Caco-2 (cell line): ENCODE measurements around the gene VSTM2L. TPM values are rescaled to one million over a fixed set of nuclear protein-coding genes. Genes with fewer than 3 reads are reported as not detected.

Experiments
- BruUV-seq: library from RNA; stranded (reverse); fragments of 400-500 nt; replicated peaks from 2 replicates; lab custom pipeline; 2021; lab: Mats Ljungman, UMichigan
- CTCF ChIA-PET: fragments of 300-600 bp; sonication (Branson Sonifier 250); formaldehyde crosslinking; loops from one replicate; lab custom pipeline; 2022; ENCODE audit warnings: antibody characterized with exemption; lab: Charles Lee
- POLR2A ChIA-PET: fragments of 300-600 bp; sonication (Branson Sonifier 250); formaldehyde crosslinking; loops from one replicate; lab custom pipeline; 2022; ENCODE audit warnings: antibody characterized with exemption; lab: Charles Lee
- DNase-seq, 2 experiments: peaks; one replicate each; pipeline versions ENCODE4 v3.0.0 to v3.0.0-alpha.2; 2020 to 2022
- H3K27me3 ChIP-seq: replicated peaks from 2 replicates; pipeline ENCODE4 v1.6.0; 2011; ENCODE audit warnings: low read length; ENCODE audit not compliant: control insufficient read depth, insufficient read depth
- H3K36me3 ChIP-seq: 2 replicates; pipeline ENCODE4 v1.5.1; 2011; ENCODE audit warnings: low read length; ENCODE audit not compliant: control insufficient read depth, insufficient read depth
- H3K4me1 ChIP-seq: fragments of 250-450 bp; sonication (Bioruptor Pico); 2 replicates; pipeline ENCODE4 v1.5.1; 2020; ENCODE audit warnings: mild to moderate bottlenecking
- H3K4me3 ChIP-seq: 2 replicates; pipeline ENCODE4 v1.5.1; 2011; ENCODE audit warnings: low read depth, mild to moderate bottlenecking, control low read depth, low read length
- H3K9me3 ChIP-seq: fragments of 250-450 bp; sonication (Bioruptor Pico); 2 replicates; pipeline ENCODE4 v1.5.1; 2020; ENCODE audit warnings: mild to moderate bottlenecking, moderate library complexity
- H3K27ac Mint-ChIP-seq: one replicate; pipeline ENCODE4 v1.8.0; 2022; ENCODE audit warnings: mixed read lengths; ENCODE audit not compliant: unreplicated experiment
- H3K27me3 Mint-ChIP-seq: one replicate; pipeline ENCODE4 v1.8.0; 2022; ENCODE audit warnings: mixed read lengths; ENCODE audit not compliant: insufficient read depth, unreplicated experiment
- H3K36me3 Mint-ChIP-seq: one replicate; pipeline ENCODE4 v1.8.0; 2022; ENCODE audit warnings: mild to moderate bottlenecking, mixed read lengths; ENCODE audit not compliant: insufficient read depth, unreplicated experiment
- H3K4me1 Mint-ChIP-seq: one replicate; pipeline ENCODE4 v1.8.0; 2022; ENCODE audit warnings: low read depth, mixed read lengths; ENCODE audit not compliant: unreplicated experiment
- H3K4me3 Mint-ChIP-seq: one replicate; pipeline ENCODE4 v1.8.0; 2022; ENCODE audit warnings: mild to moderate bottlenecking, moderate library complexity, mixed read lengths; ENCODE audit not compliant: unreplicated experiment
- H3K9me3 Mint-ChIP-seq: one replicate; pipeline ENCODE4 v1.8.0; 2022; ENCODE audit warnings: mixed read lengths; ENCODE audit not compliant: unreplicated experiment
- CTCF ChIP-seq, 2 experiments: fragments of 200-600 bp in 1 of 2; IDR thresholded peaks; 1 replicate in 1 of 2; 2 replicates in 1 of 2; pipeline versions ENCODE4 v1.5.1 to v1.8.0; 2011 to 2022; ENCODE audit warnings: antibody characterized with exemption in 1 of 2, control low read depth in 1 of 2, inconsistent platforms in 1 of 2, low read depth in 1 of 2, low read length in 1 of 2, mild to moderate bottlenecking in 1 of 2, moderate library complexity in 1 of 2; ENCODE audit not compliant: insufficient read depth in 1 of 2, severe bottlenecking in 1 of 2, unreplicated experiment in 1 of 2
- intact Hi-C: fragments of 100-400 bp; cut with micrococcal nuclease; formaldehyde crosslinking; loops from one replicate; pipeline ENCODE4 v1.10.0; 2022; ENCODE audit not compliant: unreplicated experiment
- total RNA-seq: library from RNA; stranded (reverse); gene quantifications from 2 replicates; pipeline ENCODE4 v1.2.3, GENCODE V29; 2022

VSTM2L gene
- total RNA-seq, 1 experiment from 2014 or later = not detected

- H3K9me3 ChIP-seq = peaks cover 10% of the 10 kb centered on the region
- peak in 1 of 2 experiments; percentile 48 for DNase-seq
- Mint-ChIP-seq H3K36me3 (no peaks in the 10 kb centered on the region), H3K4me3 (no peak overlapping the region), H3K9me3 (peaks cover 12% of the 10 kb centered on the region), H3K27me3 (peaks cover 2% of the 10 kb centered on the region), H3K27ac (no peak overlapping the region), H3K4me1 (no peaks in the 10 kb centered on the region)
- intact Hi-C loops = loop anchor here (5.0 kb wide), 1 partner anchor 49 kb away; no protein-coding TSS in a partner anchor
- no peak overlapping the region for H3K4me3 ChIP-seq
- H3K36me3 ChIP-seq = no peaks in the 10 kb centered on the region
- BruUV-seq = no TSS peak
- CTCF ChIA-PET = interaction anchor here (0.5 to 1.4 kb wide), 11 partner anchors 14 to 449 kb away, joined by 3 to 6 read pairs (median 4); no protein-coding TSS in a partner anchor
- no peaks in the 10 kb centered on the region for H3K27me3 ChIP-seq
- H3K4me1 ChIP-seq = no peaks in the 10 kb centered on the region
- POLR2A ChIA-PET = no interaction called here
- peak; percentile 40 for TF ChIP-seq CTCF (IDR thresholded peaks at IDR 0.05; ENCODE audit: insufficient read depth in 1 of 2, low read depth in 1 of 2, low read length in 1 of 2, severe bottlenecking in 1 of 2, unreplicated experiment in 1 of 2)
Observed at GRCh38 chr20:37943501-37944455, 40.9 kb downstream of the VSTM2L start.

GRCh38 chr20:37944456-37944981, 41.6 kb downstream of the VSTM2L start:
- no peaks in the 10 kb centered on the region for H3K27me3 ChIP-seq
- no peaks in the 10 kb centered on the region for H3K4me1 ChIP-seq
- Mint-ChIP-seq H3K4me3 (no peak overlapping the region), H3K9me3 (peaks cover 12% of the 10 kb centered on the region), H3K27me3 (peaks cover 2% of the 10 kb centered on the region), H3K4me1 (no peaks in the 10 kb centered on the region), H3K36me3 (no peaks in the 10 kb centered on the region), H3K27ac (no peak overlapping the region)
- POLR2A ChIA-PET = no interaction called here
- peaks cover 10% of the 10 kb centered on the region for H3K9me3 ChIP-seq
- H3K36me3 ChIP-seq = no peaks in the 10 kb centered on the region
- CTCF ChIA-PET = interaction anchor here (0.6 to 1.2 kb wide), 5 partner anchors 18 to 295 kb away, joined by 4 to 6 read pairs (median 4); no protein-coding TSS in a partner anchor
- no peak overlapping the region for H3K4me3 ChIP-seq
- DNase-seq = peak in 1 of 2 experiments; percentile 40
- intact Hi-C loops = loop anchor here (5.0 kb wide), 1 partner anchor 48 kb away; no protein-coding TSS in a partner anchor
- BruUV-seq = no TSS peak
- no peak for TF ChIP-seq CTCF (IDR thresholded peaks at IDR 0.05; ENCODE audit: insufficient read depth in 1 of 2, low read depth in 1 of 2, low read length in 1 of 2, severe bottlenecking in 1 of 2, unreplicated experiment in 1 of 2)

GRCh38 chr20:37945091-37945547, 42.2 kb downstream of the VSTM2L start:
- CTCF ChIA-PET = interaction anchor here (0.5 kb wide), 1 partner anchor 48 kb away, joined by 3 read pairs; no protein-coding TSS in a partner anchor
- no peak for TF ChIP-seq CTCF (IDR thresholded peaks at IDR 0.05; ENCODE audit: insufficient read depth in 1 of 2, low read depth in 1 of 2, low read length in 1 of 2, severe bottlenecking in 1 of 2, unreplicated experiment in 1 of 2)
- no TSS peak for BruUV-seq

More at GRCh38 chr20:37945091-37945547, 42.2 kb downstream of the VSTM2L start:
- Mint-ChIP-seq H3K4me1 (no peaks in the 10 kb centered on the region), H3K9me3 (peaks cover 12% of the 10 kb centered on the region), H3K27ac (no peak overlapping the region), H3K4me3 (no peak overlapping the region), H3K27me3 (peaks cover 2% of the 10 kb centered on the region), H3K36me3 (no peaks in the 10 kb centered on the region)
- peaks cover 10% of the 10 kb centered on the region for H3K9me3 ChIP-seq
- intact Hi-C loops = no loop called here
- H3K27me3 ChIP-seq = no peaks in the 10 kb centered on the region
- H3K36me3 ChIP-seq = no peaks in the 10 kb centered on the region
- DNase-seq = no peak
- H3K4me3 ChIP-seq = no peak overlapping the region
- POLR2A ChIA-PET = no interaction called here
- no peaks in the 10 kb centered on the region for H3K4me1 ChIP-seq
